Stimulated activated memory B cell treated with anti-CD40 and anti-IgM and Interleukin-4, amounts not matched to agents 10 μg/mL and 1 μg/mL and 100 μg/mL, for 72 hours (primary cell): Measurements from ENCODE around the gene PBX1.
"Not testable (repeated sequence)": the region's sequence is repeated elsewhere in the genome, so short reads cannot be mapped to it uniquely, and the experiment has no call there.

ENCODE experiments used
- ATAC-seq: fragments of 150-1000 bp; cut with Tn5 transposase; 2 replicates; pipeline ENCODE4 v1.10.0; 2021
- H3K27ac Mint-ChIP-seq: one replicate; pipeline ENCODE4 v1.8.0; 2022; ENCODE audit warnings: mild to moderate bottlenecking, mixed read lengths
- H3K27me3 Mint-ChIP-seq: one replicate; pipeline ENCODE4 v1.8.0; 2022; ENCODE audit warnings: mixed read lengths
- H3K36me3 Mint-ChIP-seq: one replicate; pipeline ENCODE4 v1.8.0; 2022; ENCODE audit warnings: mixed read lengths
- H3K4me1 Mint-ChIP-seq: one replicate; pipeline ENCODE4 v1.8.0; 2022; ENCODE audit warnings: mixed read lengths
- H3K4me3 Mint-ChIP-seq: one replicate; pipeline ENCODE4 v1.8.0; 2022; ENCODE audit warnings: mild to moderate bottlenecking, moderate library complexity, mixed read lengths
- H3K9me3 Mint-ChIP-seq: one replicate; pipeline ENCODE4 v1.8.0; 2022; ENCODE audit warnings: mixed read lengths

The PBX1 gene

GRCh38 chr1:164595212-164595611 lies 36.2 kb downstream of the PBX1 start:
- Mint-ChIP-seq H3K27me3 (no peaks in the 10 kb centered on the region), H3K4me3 (no peak overlapping the region), H3K27ac (no peak overlapping the region), H3K36me3 (no peaks in the 10 kb centered on the region), H3K4me1 (no peaks in the 10 kb centered on the region), H3K9me3 (no peaks in the 10 kb centered on the region)
- ATAC-seq: no peak

GRCh38 chr1:164596172-164596571 lies 37.2 kb downstream of the PBX1 start:
- ATAC-seq: no peak
- H3K27ac Mint-ChIP-seq: no peak overlapping the region
- no peaks in the 10 kb centered on the region for H3K9me3 Mint-ChIP-seq
- H3K4me3 Mint-ChIP-seq: no peak overlapping the region
- no peaks in the 10 kb centered on the region for H3K36me3 Mint-ChIP-seq
- no peaks in the 10 kb centered on the region for H3K27me3 Mint-ChIP-seq
- H3K4me1 Mint-ChIP-seq: no peaks in the 10 kb centered on the region

GRCh38 chr1:164598719-164599118 lies 39.7 kb downstream of the PBX1 start:
- Mint-ChIP-seq H3K36me3 (no peaks in the 10 kb centered on the region), H3K27ac (no peak overlapping the region), H3K27me3 (no peaks in the 10 kb centered on the region), H3K9me3 (no peaks in the 10 kb centered on the region), H3K4me3 (no peak overlapping the region), H3K4me1 (no peaks in the 10 kb centered on the region)
- no peak for ATAC-seq

- Mint-ChIP-seq H3K4me1 (no peaks in the 10 kb centered on the region), H3K27me3 (no peaks in the 10 kb centered on the region), H3K27ac (no peak overlapping the region), H3K4me3 (no peak overlapping the region), H3K36me3 (no peaks in the 10 kb centered on the region), H3K9me3 (no peaks in the 10 kb centered on the region)
- no peak for ATAC-seq
These were observed 40.3 kb downstream of the PBX1 start for GRCh38 chr1:164599272-164599671.

- no peaks in the 10 kb centered on the region for H3K4me1 Mint-ChIP-seq
- no peak for ATAC-seq
- H3K4me3 Mint-ChIP-seq: no peak overlapping the region
- H3K27ac Mint-ChIP-seq: no peak overlapping the region
- H3K27me3 Mint-ChIP-seq: peaks cover 7% of the 10 kb centered on the region
- H3K9me3 Mint-ChIP-seq: no peaks in the 10 kb centered on the region
- H3K36me3 Mint-ChIP-seq: no peaks in the 10 kb centered on the region
These were observed 42.6 kb downstream of the PBX1 start for GRCh38 chr1:164601399-164602100.

- Mint-ChIP-seq H3K4me1 (no peaks in the 10 kb centered on the region), H3K36me3 (no peaks in the 10 kb centered on the region), H3K27ac (no peak overlapping the region), H3K9me3 (no peaks in the 10 kb centered on the region), H3K4me3 (no peak overlapping the region), H3K27me3 (peaks cover 7% of the 10 kb centered on the region)
- ATAC-seq: no peak
These were observed 43.1 kb downstream of the PBX1 start for GRCh38 chr1:164602101-164602422.

GRCh38 chr1:164602480-164603093 lies 43.6 kb downstream of the PBX1 start:
- no peak overlapping the region for H3K27ac Mint-ChIP-seq
- no peaks in the 10 kb centered on the region for H3K4me1 Mint-ChIP-seq
- H3K9me3 Mint-ChIP-seq: no peaks in the 10 kb centered on the region
- peaks cover 7% of the 10 kb centered on the region for H3K27me3 Mint-ChIP-seq
- no peak overlapping the region for H3K4me3 Mint-ChIP-seq
- no peak for ATAC-seq
- no peaks in the 10 kb centered on the region for H3K36me3 Mint-ChIP-seq

- H3K4me3 Mint-ChIP-seq, ATAC-seq: not testable (repeated sequence)
These were observed 44.8 kb downstream of the PBX1 start for GRCh38 chr1:164603805-164604204.

GRCh38 chr1:164604541-164604940 lies 45.6 kb downstream of the PBX1 start:
- peaks cover 7% of the 10 kb centered on the region for H3K27me3 Mint-ChIP-seq
- ATAC-seq: no peak
- no peaks in the 10 kb centered on the region for H3K9me3 Mint-ChIP-seq
- H3K27ac Mint-ChIP-seq: no peak overlapping the region
- H3K4me3 Mint-ChIP-seq: no peak overlapping the region
- H3K4me1 Mint-ChIP-seq: no peaks in the 10 kb centered on the region
- H3K36me3 Mint-ChIP-seq: no peaks in the 10 kb centered on the region

More at GRCh38 chr1:164603805-164604204, 44.8 kb downstream of the PBX1 start:
- not testable (repeated sequence) for H3K27me3 Mint-ChIP-seq, H3K36me3 Mint-ChIP-seq, H3K27ac Mint-ChIP-seq, H3K9me3 Mint-ChIP-seq, H3K4me1 Mint-ChIP-seq

- H3K36me3 Mint-ChIP-seq: no peaks in the 10 kb centered on the region
- H3K9me3 Mint-ChIP-seq: no peaks in the 10 kb centered on the region
- peaks cover 7% of the 10 kb centered on the region for H3K27me3 Mint-ChIP-seq
- H3K27ac Mint-ChIP-seq: no peak overlapping the region
- H3K4me3 Mint-ChIP-seq: no peak overlapping the region
- no peak for ATAC-seq
- H3K4me1 Mint-ChIP-seq: no peaks in the 10 kb centered on the region
These were observed 46.5 kb downstream of the PBX1 start for GRCh38 chr1:164605254-164606091.

GRCh38 chr1:164607351-164607750 lies 48.4 kb downstream of the PBX1 start:
- ATAC-seq: no peak
- Mint-ChIP-seq H3K4me1 (no peaks in the 10 kb centered on the region), H3K27ac (no peak overlapping the region), H3K9me3 (no peaks in the 10 kb centered on the region), H3K36me3 (no peaks in the 10 kb centered on the region), H3K27me3 (peaks cover 7% of the 10 kb centered on the region), H3K4me3 (no peak overlapping the region)

GRCh38 chr1:164608651-164609057 lies 49.7 kb downstream of the PBX1 start:
- H3K9me3 Mint-ChIP-seq: no peaks in the 10 kb centered on the region
- no peak overlapping the region for H3K27ac Mint-ChIP-seq
- H3K4me1 Mint-ChIP-seq: no peaks in the 10 kb centered on the region
- no peak for ATAC-seq
- H3K36me3 Mint-ChIP-seq: no peaks in the 10 kb centered on the region
- H3K4me3 Mint-ChIP-seq: no peak overlapping the region
- H3K27me3 Mint-ChIP-seq: peaks cover 7% of the 10 kb centered on the region

- H3K9me3 Mint-ChIP-seq: no peaks in the 10 kb centered on the region
- H3K4me3 Mint-ChIP-seq: no peak overlapping the region
- H3K27ac Mint-ChIP-seq: no peak overlapping the region
- H3K27me3 Mint-ChIP-seq: peaks cover 7% of the 10 kb centered on the region
- H3K36me3 Mint-ChIP-seq: no peaks in the 10 kb centered on the region
- H3K4me1 Mint-ChIP-seq: no peaks in the 10 kb centered on the region
- no peak for ATAC-seq
These were observed 50.1 kb downstream of the PBX1 start for GRCh38 chr1:164609089-164609488.

- ATAC-seq: no peak
- H3K4me3 Mint-ChIP-seq: no peak overlapping the region
- no peak overlapping the region for H3K27ac Mint-ChIP-seq
- no peaks in the 10 kb centered on the region for H3K36me3 Mint-ChIP-seq
- no peaks in the 10 kb centered on the region for H3K9me3 Mint-ChIP-seq
- no peaks in the 10 kb centered on the region for H3K27me3 Mint-ChIP-seq
- H3K4me1 Mint-ChIP-seq: no peaks in the 10 kb centered on the region
These were observed 51.7 kb downstream of the PBX1 start for GRCh38 chr1:164610538-164611222.
